Effector memory CD4-positive, alpha-beta T cell (primary cell): ENCODE results near the gene NT5DC1.
A peak's percentile ranks its signal among the peaks of the same experiment; 100 is the strongest.
"Not testable (repeated sequence)": the region's sequence is repeated elsewhere in the genome, so short reads cannot be mapped to it uniquely, and the experiment has no call there.

Experiments
- DNase-seq, 3 donors: peaks; one replicate each; pipeline ENCODE4 v3.0.0-alpha.2; 2020
- H3K27ac ChIP-seq: 2 replicates; pipeline ENCODE4 v1.7.0; 2013; ENCODE audit warnings: mild to moderate bottlenecking, low read length, moderate library complexity; ENCODE audit not compliant: insufficient read depth, poor library complexity, severe bottlenecking
- H3K27me3 ChIP-seq: replicated peaks from 2 replicates; pipeline ENCODE4 v1.7.0; 2013; ENCODE audit warnings: mild to moderate bottlenecking, low read length; ENCODE audit not compliant: insufficient read depth, control insufficient read depth, poor library complexity, severe bottlenecking
- H3K36me3 ChIP-seq: 2 replicates; pipeline ENCODE4 v1.7.0; 2013; ENCODE audit warnings: mild to moderate bottlenecking, low read length, moderate library complexity; ENCODE audit not compliant: control insufficient read depth, insufficient read depth
- H3K4me1 ChIP-seq: 2 replicates; pipeline ENCODE4 v1.7.0; 2013; ENCODE audit warnings: low read length, mild to moderate bottlenecking; ENCODE audit not compliant: control insufficient read depth, insufficient read depth, poor library complexity, severe bottlenecking
- H3K4me3 ChIP-seq: 2 replicates; pipeline ENCODE4 v1.7.0; 2013; ENCODE audit warnings: low read length, low read depth, mild to moderate bottlenecking; ENCODE audit not compliant: insufficient read depth, poor library complexity, severe bottlenecking
- H3K9me3 ChIP-seq: 2 replicates; pipeline ENCODE4 v1.7.0; 2013; ENCODE audit warnings: mild to moderate bottlenecking, low read length, moderate library complexity; ENCODE audit not compliant: control insufficient read depth

The NT5DC1 gene

DNA sequence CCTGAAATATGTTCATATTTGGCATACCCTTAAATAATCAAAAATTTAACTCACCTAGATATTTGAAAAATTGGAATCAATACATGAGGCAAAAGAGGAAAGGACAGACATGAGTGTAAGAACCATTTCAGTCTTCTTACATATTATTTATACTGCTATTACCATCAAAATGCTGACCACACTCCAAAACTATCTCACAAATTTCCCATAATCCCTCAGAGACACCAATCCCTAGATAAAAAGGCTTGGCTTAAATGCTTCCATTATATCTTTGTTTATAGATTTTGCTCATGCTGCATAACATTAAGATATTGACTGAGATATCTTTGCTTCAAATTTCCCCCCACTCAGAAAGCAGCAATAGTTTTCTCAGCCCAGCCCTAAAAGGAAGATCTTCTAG lies 11.7 kb upstream of the NT5DC1 start:
- Histone ChIP-seq H3K27ac (no peak overlapping the region), H3K4me3 (no peak overlapping the region)

DNA sequence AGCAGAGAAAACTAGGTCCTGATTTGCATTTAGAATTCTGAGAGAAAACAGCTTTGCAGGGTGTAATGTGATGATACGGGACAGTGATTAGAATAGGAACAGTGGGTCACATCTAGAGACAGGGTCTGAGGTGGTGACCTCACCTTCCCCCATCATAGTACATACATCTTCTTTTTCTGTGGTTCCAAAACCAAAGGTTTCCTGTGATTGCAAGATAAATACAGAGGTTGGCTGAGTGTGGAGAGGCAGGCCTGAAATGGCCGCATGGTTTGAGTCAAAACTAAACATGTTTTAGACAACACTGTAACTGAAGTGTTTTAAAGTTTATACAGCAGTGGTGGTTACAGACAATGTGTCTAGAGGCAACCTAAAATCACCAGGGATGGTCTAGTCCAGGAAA lies 10.4 kb upstream of the NT5DC1 start:
- Histone ChIP-seq H3K36me3 (no peaks in the 10 kb centered on the region), H3K4me3 (no peak overlapping the region), H3K4me1 (no peaks in the 10 kb centered on the region), H3K27me3 (no peaks in the 10 kb centered on the region), H3K9me3 (no peaks in the 10 kb centered on the region), H3K27ac (no peak overlapping the region)
- DNase-seq, result no peak

More for the DNA sequence above, 11.7 kb upstream of the NT5DC1 start:
- no peaks in the 10 kb centered on the region for H3K27me3 ChIP-seq
- no peaks in the 10 kb centered on the region for H3K36me3 ChIP-seq
- no peak for DNase-seq
- no peaks in the 10 kb centered on the region for H3K4me1 ChIP-seq
- no peaks in the 10 kb centered on the region for H3K9me3 ChIP-seq

DNA sequence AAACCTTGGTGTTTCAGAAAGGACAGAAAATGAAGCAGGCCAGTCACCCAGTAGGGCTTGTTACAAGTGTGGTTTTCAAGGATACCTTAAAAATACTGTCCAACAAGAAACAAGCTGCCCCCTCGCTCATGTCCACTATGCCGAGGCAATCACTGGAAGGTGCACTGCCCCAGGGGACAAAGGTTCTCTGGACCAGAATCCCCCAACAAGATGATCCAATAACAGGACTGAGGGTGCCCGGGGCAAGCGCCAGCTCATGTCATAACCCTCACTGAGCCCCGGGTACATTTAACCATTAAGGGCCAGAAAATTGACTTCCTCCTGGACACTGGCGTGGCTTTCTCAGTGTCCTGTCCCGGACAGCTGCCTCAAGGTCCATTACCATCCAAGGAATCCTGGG lies 6.6 kb upstream of the NT5DC1 start:
- no peak for DNase-seq
- Histone ChIP-seq H3K27me3 (no peaks in the 10 kb centered on the region), H3K36me3 (no peaks in the 10 kb centered on the region), H3K9me3 (no peaks in the 10 kb centered on the region), H3K4me3 (no peak overlapping the region), H3K4me1 (no peaks in the 10 kb centered on the region), H3K27ac (no peak overlapping the region)

DNA sequence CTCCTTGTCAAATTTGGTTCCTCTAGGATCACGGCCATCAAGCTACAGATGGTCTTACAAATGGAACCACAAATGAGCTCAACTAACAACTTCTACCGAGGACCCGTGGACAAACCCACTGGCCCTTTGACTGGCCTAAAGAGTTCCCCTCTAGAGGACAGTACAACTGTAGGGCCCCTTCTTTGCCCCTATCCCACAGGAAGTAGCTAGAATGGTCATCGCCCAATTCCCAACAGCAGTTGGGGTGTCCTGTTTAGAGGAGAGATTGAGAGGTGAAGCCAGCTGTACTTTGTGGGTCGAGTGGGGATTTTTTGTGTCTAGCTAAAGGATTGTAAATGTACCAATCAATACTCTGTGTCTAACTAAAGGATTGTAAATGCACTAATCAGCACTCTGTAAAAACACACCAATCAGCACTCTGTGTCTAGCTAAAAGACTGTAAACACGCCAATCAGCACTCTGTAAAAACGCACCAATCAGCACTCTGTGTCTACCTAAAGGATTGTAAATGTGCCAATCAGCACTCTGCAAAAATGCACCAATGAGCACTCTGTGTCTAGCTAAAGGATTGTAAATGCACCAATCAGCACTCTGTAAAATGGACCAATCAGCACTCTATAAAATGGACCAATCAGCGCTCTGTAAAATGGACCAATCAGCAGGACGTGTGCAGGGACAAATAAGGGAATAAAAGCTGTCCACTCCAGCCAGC lies 4.4 kb upstream of the NT5DC1 start:
- H3K4me1 ChIP-seq, DNase-seq, H3K27ac ChIP-seq, H3K4me3 ChIP-seq, H3K9me3 ChIP-seq, H3K27me3 ChIP-seq, H3K36me3 ChIP-seq: not testable (repeated sequence)

DNA sequence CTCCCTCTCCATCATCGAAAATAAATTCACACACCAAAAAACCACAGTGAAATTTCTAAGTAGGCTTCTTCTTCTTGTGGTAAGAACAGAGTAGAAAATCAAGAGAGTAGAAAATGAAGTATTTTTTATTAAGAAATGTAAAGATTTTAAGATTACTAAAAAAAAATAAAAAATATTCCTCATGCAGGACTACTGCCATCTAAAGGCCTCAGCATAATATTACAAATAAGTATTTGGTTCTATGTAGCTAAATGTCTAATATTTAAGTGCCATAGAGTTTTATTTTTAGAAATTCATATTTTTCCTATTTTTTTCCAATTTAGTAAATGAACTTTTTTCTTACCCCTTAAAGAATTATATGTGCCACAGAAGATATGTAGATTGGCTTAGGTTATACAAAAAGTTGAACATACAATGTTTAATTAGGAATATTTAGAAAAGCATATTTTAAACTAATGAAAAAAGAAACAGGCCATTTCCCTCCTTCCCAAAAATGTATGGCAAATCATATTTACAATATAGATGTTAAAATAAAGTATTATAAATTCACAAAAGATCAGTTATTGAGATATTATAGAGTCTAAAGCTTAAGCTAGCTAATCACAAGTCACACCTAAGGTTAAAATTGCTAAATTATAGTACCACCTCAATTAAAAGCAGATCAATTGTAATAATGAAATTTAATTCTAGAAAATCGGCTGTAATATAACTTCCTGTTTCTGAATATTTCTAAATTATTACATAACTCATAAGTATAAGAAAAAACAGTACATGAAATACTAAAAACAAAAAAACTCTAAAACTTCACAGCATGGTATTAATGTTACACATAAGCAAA lies 3.5 kb upstream of the NT5DC1 start:
- H3K4me3 ChIP-seq, result no peak overlapping the region
- DNase-seq, result no peak
- no peaks in the 10 kb centered on the region for H3K36me3 ChIP-seq
- H3K4me1 ChIP-seq, result peaks cover 14% of the 10 kb centered on the region
- H3K27me3 ChIP-seq, result no peaks in the 10 kb centered on the region
- no peaks in the 10 kb centered on the region for H3K9me3 ChIP-seq
- H3K27ac ChIP-seq, result no peak overlapping the region

DNA sequence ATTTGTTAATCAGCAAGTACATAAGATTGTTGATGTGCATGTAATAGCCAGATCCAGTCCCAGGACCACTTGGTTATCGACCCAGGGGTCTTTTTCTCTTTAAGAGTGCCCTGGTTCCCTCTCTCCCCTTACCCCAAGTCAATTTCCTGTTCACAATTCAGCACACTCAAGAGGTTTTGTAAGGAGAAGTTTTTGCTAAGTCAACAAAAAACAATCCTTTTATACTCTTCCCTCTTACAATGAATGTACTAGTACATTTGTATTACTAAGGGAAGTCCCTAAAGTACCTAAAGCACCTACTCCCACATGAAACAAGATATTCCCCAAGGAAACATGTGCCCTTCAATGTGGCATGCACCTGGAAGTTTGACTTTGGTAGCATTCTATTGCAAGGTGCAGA lies 1.6 kb upstream of the NT5DC1 start:
- H3K4me3 ChIP-seq, result no peak overlapping the region
- H3K4me1 ChIP-seq, result peaks cover 26% of the 10 kb centered on the region
- H3K36me3 ChIP-seq, result no peaks in the 10 kb centered on the region
- H3K9me3 ChIP-seq, result no peaks in the 10 kb centered on the region
- no peak overlapping the region for H3K27ac ChIP-seq
- no peak for DNase-seq
- H3K27me3 ChIP-seq, result no peaks in the 10 kb centered on the region

DNA sequence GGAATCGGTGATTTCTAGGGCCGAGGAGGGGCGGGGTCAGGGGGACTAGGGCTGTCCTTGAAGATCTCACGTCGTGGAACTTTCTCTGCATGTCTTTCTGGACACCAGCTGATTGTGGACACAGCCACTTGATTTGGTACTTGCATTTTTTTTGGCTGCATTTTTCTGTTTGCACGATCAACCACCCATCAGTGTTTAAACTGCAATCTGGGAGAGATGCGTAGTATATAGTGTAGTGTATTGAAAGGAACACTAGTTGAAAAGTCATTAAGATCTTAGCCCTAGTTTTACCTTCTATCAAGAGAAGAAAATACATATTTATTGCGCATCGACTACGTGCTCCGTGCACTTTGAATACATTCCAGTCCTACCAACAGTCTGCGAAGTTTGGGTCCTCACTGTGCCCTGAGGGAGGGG lies 657 bp downstream of the NT5DC1 start:
- Histone ChIP-seq H3K27ac (peak overlapping the region; percentile 84), H3K4me1 (peaks cover 26% of the 10 kb centered on the region), H3K27me3 (no peaks in the 10 kb centered on the region), H3K4me3 (peak overlapping the region; percentile 91), H3K36me3 (no peaks in the 10 kb centered on the region), H3K9me3 (no peaks in the 10 kb centered on the region)
- DNase-seq, result no peak

DNA sequence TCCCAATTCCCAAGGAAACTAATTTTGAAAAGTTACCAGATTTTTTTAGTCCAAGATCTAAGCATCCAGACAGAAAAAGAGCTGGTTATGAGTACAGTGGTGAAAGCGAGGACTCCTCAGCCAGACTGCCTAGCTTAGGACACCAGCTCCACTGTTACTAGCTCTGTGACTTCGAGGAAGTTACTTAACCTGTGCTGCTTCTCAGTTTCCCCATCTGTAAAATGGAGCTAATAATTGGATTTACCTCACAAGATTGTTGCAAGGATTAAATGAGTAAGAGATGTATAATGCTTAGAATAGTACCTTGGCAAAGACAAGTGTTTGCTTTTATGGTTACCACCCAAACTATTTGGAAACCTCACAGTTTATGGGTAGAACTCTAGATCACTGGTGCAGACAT lies 1.1 kb downstream of the NT5DC1 start:
- no peaks in the 10 kb centered on the region for H3K27me3 ChIP-seq
- peak overlapping the region; percentile 91 for H3K4me3 ChIP-seq
- DNase-seq, result no peak
- peaks cover 26% of the 10 kb centered on the region for H3K4me1 ChIP-seq
- H3K9me3 ChIP-seq, result no peaks in the 10 kb centered on the region
- H3K36me3 ChIP-seq, result no peaks in the 10 kb centered on the region
- no peak overlapping the region for H3K27ac ChIP-seq

DNA sequence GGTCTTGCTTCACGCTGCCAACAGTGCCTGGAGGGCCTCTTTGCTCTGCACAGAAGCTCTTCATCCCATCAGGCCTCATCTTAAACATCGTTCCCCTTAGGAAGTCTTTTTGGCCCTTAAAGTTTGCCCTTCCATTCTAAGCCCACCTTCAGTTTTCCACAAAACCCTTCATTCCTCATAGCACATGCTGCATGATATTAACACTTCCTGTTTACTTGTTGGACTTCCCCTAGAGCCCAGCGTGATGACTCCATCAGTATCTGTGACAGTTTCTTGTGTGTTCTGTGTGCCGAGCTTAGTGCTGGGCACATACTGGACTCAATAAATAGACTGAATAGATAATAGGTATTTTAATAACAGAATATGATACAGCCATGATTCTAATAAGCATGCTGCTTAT lies 2.2 kb downstream of the NT5DC1 start:
- no peak overlapping the region for H3K27ac ChIP-seq
- no peak overlapping the region for H3K4me3 ChIP-seq
- DNase-seq, result no peak

DNA sequence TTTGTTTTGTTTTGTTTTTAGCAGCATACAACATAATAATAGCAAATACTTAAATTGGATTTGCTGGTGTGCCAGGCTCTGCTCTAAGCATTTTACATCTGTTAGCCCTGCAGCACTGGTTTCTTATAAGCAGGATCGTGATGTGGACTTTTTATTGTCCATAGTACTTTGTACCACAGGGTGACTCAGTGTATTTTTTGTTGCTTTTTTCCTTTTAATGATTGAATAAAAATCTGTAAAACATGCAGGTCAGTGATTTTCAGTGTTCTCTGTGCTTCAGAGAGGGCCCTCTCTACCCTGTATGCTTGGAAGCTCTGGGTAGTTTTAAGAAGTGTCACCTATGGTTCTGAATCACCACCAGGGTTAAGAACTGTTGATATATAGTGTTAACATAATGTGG lies 4.0 kb downstream of the NT5DC1 start:
- Histone ChIP-seq H3K36me3 (peaks cover 12% of the 10 kb centered on the region), H3K4me1 (peaks cover 26% of the 10 kb centered on the region), H3K27ac (no peak overlapping the region), H3K9me3 (no peaks in the 10 kb centered on the region), H3K4me3 (no peak overlapping the region), H3K27me3 (no peaks in the 10 kb centered on the region)
- no peak for DNase-seq

More for the DNA sequence above, 2.2 kb downstream of the NT5DC1 start:
- H3K27me3 ChIP-seq, result no peaks in the 10 kb centered on the region
- peaks cover 26% of the 10 kb centered on the region for H3K4me1 ChIP-seq
- no peaks in the 10 kb centered on the region for H3K9me3 ChIP-seq
- H3K36me3 ChIP-seq, result no peaks in the 10 kb centered on the region
